Activated effector memory CD4-positive, alpha-beta T cell treated with anti-CD3 and anti-CD28 coated beads, Interleukin-2, amount 50 U/mL, for 16 hours (primary cell): ENCODE data around the gene RMND5B.
"Not testable (repeated sequence)": the region's sequence is repeated elsewhere in the genome, so short reads cannot be mapped to it uniquely, and the experiment has no call there.

Experiments used
- DNase-seq: peaks from one replicate; pipeline ENCODE4 v3.0.0-alpha.2; 2020

Gene RMND5B

GRCh38 chr5:178130576-178131445 is at the start of gene RMND5B:
Gene RMND5B (plus strand): TSS chr5:178131014. CDS start chr5:178138120, 7,106 bp downstream.
- peak; percentile 94 for DNase-seq

GRCh38 chr5:178081571-178082243 is 49.1 kb upstream of the RMND5B start:
- DNase-seq = no peak

DNA sequence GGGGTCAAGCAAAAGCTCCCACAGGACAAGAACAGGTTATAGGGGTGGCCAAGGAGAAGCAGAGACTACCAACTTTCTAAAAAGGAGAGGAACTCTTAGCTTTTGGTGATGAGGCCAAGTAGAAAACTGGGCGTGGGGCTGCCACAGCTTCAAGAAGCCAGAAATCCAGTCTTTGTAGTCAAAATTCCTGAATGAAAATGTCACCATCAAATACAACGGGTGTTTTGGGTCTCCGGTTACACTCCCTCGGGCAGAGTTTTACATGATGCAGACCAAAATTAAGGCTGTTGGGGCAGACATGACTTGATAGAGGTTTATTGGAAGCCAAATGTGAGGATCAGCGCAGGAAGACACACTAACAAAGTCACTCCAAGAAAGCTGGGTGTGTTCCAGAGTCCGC is 46.9 kb upstream of the RMND5B start:
- no peak for DNase-seq

GRCh38 chr5:178085316-178085715 is 45.5 kb upstream of the RMND5B start:
- DNase-seq = no peak

DNA sequence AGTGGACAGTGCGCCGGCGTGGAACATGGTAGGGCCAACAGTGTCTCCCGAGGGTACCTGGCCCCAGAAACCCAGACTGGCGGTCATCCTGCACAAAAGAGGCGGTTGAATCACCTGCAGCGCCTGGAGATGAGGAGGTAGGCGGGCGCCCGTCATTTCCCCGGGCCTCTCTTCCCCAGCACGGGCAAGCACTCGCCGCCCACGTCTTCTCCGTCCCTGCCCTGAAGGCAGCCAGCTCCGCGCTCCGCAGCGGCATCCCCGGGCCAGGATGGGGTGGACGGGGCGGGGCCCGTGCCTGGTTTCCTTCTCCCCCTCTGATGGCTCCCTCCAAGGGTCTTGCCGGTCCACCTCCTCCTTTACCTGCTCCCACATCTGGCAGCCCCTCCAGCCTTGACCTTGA is 44.5 kb upstream of the RMND5B start:
- DNase-seq = no peak

GRCh38 chr5:178087199-178087598 is 43.6 kb upstream of the RMND5B start:
- DNase-seq = not testable (repeated sequence)

DNA sequence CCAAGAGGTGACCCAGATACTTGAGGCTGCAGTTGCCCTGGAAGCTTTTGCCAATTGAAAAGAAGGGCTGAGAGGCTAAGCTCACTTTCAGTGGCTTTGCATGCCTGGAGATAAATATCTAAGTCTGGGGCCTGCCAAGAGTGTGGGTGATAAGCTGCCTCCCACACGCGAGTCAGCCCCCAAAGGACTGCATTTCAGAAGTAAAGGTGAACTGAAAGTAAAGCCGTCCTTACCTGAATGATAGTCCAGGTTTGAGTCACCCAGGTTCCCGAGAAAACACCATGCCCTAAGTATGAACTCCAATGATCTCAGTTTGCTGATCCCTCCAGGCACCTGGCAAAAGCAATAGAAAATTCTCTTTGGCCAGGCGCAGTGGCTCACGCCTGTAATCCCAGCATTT is 40.0 kb upstream of the RMND5B start:
- no peak for DNase-seq

GRCh38 chr5:178093134-178093533 is 37.7 kb upstream of the RMND5B start:
- no peak for DNase-seq

- DNase-seq = no peak
These were observed 36.5 kb upstream of the RMND5B start for GRCh38 chr5:178094345-178094744.

GRCh38 chr5:178098685-178099084 is 32.1 kb upstream of the RMND5B start:
- no peak for DNase-seq

GRCh38 chr5:178103612-178104011 is 27.2 kb upstream of the RMND5B start:
- no peak for DNase-seq

DNA sequence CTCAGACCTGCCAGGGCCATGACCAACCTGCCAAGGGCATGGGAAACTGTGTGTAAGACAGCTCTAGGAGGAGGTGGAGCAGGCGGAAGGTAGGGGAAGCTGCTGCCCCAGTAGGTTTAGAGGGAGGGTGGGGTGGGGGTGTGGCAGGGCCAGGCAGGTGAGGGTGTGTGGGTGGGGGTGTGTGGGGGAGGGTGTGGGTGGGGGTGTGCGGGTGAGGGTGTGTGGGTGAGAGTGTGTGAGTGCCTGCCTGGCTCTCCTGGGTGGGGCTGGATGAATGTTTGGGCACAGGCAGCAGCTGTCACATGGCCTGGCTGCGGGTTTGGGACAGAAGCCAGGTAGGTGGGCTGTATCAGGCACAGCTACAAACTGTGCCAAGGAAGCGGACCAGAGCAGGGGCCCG is 26.3 kb upstream of the RMND5B start:
- DNase-seq = no peak

DNA sequence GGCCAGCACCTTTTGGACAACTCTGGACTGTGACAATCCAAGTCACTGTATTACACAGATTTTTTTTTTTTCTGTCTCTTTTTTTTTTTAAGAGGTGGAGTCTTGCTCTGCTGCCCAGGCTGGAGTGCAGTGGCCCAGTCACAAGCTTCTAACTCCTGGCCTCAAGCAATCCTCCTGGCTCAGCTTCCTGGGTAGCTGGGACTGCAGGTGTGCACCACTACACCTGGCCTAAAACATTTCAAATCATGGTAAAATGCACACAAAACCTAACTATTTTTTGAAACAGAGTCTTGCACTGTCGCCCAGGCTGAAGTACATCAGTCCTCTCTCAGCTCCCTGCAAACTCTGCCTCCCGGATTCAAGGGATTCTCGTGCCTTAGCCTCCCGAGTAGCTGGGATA is 24.7 kb upstream of the RMND5B start:
- no peak for DNase-seq

DNA sequence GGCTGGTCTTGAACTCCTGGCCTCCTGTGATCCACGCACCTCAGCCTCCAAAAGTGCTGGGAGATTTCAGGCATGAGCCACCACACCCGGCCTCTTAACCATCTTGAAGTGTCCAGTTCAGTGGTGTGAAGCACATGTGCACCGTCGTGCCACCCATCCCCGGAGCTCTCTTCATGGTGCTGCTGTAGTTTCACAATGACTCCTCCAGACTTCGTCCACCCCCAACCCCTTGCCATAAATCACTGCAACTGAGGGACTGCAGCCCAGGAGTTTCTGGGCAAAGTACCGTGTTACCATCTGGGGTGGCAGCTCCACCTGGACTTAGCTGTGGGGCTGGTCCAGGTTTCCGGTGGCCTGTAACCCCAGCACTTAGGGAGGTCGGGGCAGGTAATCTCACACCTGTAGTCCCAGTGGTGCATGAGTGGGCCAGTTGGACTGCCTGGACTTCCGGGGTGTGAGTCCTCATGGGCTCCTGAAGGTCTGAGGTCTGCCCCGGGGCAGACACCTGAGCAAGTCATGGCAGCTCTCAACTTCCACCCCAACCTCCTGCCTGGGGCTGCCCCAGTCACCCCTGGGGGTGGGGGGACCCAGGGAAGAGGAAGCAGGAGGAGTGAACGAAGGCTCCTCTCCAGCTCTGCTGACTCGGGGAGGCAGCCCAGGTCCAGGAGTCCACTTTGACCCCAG is 24.1 kb upstream of the RMND5B start:
- DNase-seq = no peak

DNA sequence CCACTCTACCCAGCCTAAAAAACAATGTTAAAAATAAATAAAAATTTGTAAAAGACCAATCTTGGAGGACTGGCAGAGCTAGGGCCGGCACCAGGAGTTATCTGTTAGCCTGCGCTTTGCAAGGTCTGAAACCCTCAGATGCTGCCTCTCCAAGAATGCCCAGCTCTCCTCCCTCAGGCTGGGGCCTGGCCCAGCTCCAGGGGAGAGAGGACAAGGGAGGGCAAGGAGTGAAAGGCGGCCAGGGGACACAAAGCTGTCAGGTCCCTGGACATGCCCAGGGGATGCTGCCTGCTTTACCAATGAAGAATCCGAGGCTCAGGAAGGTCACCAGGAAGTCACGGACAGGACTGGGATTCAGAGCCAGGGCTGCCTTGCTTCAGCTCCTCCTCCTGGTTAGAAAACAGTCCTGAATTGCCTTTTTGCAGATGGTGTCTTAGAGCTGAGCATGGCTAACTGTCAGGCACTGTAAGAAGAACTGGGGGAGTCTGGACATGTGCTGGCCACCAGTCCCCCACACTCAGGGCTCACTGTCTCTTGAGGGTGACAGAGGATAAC is 23.0 kb upstream of the RMND5B start:
- no peak for DNase-seq

GRCh38 chr5:178108446-178108845 is 22.4 kb upstream of the RMND5B start:
- no peak for DNase-seq

DNA sequence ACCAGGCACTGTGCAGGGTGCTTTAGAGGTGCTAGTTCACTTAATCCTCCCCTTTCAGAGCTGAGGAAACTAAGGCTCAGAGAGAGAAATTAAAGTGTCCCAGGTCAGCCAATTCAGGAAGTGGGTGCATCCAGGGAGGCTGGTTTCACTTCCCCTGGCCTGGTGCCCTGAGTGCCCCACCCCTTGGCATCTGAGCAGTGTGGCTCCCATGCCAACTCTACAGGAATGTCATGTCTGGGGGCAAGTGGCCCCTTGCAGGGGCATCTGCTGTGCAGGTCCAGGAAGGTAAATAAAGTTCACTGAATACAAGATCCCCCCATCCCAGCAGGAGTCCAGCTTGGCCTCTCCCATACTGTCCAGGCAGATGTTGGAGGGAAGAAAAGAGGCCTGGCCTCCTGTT is 21.8 kb upstream of the RMND5B start:
- DNase-seq = no peak

DNA sequence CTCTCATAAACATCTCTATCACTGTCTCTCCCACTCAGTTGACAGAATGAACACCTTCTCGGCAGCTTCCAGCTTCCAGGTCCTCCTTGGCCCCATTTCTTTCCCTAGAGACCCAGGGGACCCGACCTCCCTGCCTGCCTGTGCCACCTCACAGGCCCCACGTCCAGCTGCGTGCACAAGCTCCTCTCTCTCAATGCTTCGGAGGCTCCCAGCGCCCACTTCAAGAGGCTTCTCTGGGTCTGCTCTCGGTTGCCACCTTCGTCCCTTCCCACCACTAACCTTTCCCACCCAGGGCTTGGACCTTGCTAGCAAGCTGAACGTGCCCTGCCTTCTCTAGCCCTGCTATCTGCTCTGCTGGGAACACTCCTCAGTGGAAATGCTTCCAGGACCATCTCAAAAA is 20.3 kb upstream of the RMND5B start:
- DNase-seq = no peak

DNA sequence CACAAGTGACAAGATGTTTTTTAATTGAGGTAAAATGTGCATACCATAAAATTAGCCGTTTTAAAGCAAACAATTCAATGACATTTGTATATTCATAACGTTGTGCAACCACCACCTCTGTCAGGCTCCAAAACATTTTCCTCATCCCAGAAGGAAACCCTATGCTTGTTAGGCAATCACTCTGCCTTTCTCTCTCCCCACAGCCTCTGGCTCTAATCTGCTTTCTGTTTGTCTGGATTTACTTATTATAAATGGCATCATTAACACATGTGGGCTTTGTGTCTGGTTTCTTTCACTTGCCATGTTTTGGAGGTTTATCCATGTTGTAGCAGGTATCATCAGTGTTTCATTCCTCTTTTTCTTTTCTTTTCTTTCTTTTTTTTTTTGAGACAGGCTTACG is 18.9 kb upstream of the RMND5B start:
- DNase-seq = no peak

GRCh38 chr5:178112545-178112944 is 18.3 kb upstream of the RMND5B start:
- DNase-seq = no peak

DNA sequence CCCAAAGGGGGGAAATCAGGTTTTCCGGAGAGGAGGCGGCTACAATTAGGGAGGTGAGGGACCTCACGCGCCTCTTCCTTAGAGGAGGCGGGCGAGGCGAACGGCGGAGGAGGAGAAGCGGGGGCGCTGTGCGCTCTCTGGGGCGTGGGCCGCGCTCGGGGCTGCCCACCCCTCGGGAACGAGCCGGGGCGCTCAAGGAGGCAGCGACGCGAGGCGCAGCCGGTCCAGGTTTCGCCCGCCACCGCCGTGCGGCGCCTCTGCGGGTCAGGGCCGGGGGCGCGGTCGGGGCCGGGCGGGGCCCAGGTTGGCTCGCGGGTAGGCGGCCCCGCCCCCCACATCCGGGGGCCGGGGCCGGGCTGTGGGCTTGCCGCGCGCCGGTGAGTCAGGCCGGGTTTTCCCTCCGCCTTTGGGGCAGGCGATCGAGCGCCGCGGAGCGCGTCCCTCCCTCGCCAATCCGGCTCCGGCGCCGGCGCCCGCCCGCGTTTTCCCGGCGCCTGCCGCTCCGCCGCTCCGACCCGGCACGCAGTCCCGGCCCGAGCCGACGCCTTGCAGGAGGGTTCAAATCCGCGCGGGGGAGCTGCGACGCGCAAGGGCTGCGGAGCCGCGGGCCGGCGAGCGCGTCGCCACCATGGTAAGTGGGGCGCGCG is 17.6 kb upstream of the RMND5B start, which contains the start of gene N4BP3:
Gene N4BP3 (plus strand): TSS at position 392 of the 647 bp plus-strand sequence. CDS start 6,052 bp downstream, outside the sequence.
- DNase-seq = peak; percentile 94

GRCh38 chr5:178113841-178114324 is 16.9 kb upstream of the RMND5B start:
- DNase-seq = peak; percentile 73
